IPS DF 6.9 (cell line): ENCODE results near the gene TTLL7.

ENCODE experiments used
- DNase-seq: peaks from one replicate; pipeline ENCODE4 v3.0.0-alpha.2; 2013; ENCODE audit warnings: low read depth, low spot score
- H3K27ac ChIP-seq: one replicate; pipeline ENCODE4 v1.5.1; 2013; ENCODE audit warnings: low read length, control low read depth
- H3K27me3 ChIP-seq: 2 replicates; pipeline ENCODE4 v1.6.1; 2013; ENCODE audit warnings: mild to moderate bottlenecking, low read length; ENCODE audit not compliant: control insufficient read depth, insufficient read depth
- H3K36me3 ChIP-seq: 2 replicates; pipeline ENCODE4 v1.6.1; 2013; ENCODE audit warnings: low read length; ENCODE audit not compliant: control insufficient read depth, insufficient read depth
- H3K4me1 ChIP-seq: 2 replicates; pipeline ENCODE4 v1.6.1; 2013; ENCODE audit warnings: low read length; ENCODE audit not compliant: control insufficient read depth, insufficient read depth
- H3K4me3 ChIP-seq: 2 replicates; pipeline ENCODE4 v1.5.1; 2013; ENCODE audit warnings: mild to moderate bottlenecking, low read length
- H3K9me3 ChIP-seq: 2 replicates; pipeline ENCODE4 v1.6.1; 2013; ENCODE audit warnings: low read length, inconsistent platforms; ENCODE audit not compliant: control insufficient read depth, insufficient read depth
- WGBS: extraction: QIAGEN DNeasy Blood & Tissue Kit; methylation state at CpG from one replicate; pipeline ENCODE4 v1.1.7; 2013; ENCODE audit warnings: mixed read lengths, missing lambda C conversion rate; ENCODE audit not compliant: insufficient read length, insufficient coverage; 5-methylcytosine and 5-hydroxymethylcytosine counted together

The TTLL7 gene, protein sequence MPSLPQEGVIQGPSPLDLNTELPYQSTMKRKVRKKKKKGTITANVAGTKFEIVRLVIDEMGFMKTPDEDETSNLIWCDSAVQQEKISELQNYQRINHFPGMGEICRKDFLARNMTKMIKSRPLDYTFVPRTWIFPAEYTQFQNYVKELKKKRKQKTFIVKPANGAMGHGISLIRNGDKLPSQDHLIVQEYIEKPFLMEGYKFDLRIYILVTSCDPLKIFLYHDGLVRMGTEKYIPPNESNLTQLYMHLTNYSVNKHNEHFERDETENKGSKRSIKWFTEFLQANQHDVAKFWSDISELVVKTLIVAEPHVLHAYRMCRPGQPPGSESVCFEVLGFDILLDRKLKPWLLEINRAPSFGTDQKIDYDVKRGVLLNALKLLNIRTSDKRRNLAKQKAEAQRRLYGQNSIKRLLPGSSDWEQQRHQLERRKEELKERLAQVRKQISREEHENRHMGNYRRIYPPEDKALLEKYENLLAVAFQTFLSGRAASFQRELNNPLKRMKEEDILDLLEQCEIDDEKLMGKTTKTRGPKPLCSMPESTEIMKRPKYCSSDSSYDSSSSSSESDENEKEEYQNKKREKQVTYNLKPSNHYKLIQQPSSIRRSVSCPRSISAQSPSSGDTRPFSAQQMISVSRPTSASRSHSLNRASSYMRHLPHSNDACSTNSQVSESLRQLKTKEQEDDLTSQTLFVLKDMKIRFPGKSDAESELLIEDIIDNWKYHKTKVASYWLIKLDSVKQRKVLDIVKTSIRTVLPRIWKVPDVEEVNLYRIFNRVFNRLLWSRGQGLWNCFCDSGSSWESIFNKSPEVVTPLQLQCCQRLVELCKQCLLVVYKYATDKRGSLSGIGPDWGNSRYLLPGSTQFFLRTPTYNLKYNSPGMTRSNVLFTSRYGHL

GRCh38 chr1:83998498-83999315 is at the start of gene TTLL7:
Gene TTLL7 (minus strand): TSS chr1:83999132. CDS start chr1:83952211, 46,921 bp downstream.
- Histone ChIP-seq H3K4me1 (no peaks in the 10 kb centered on the region; the same call in 1 of the 2 replicates), H3K9me3 (no peaks in the 10 kb centered on the region), H3K27ac (no peak within 1 kb of the TSS), H3K36me3 (no peaks in the 10 kb centered on the region), H3K4me3 (peak within 1 kb of the TSS; percentile 91; the same call in 1 of the 2 replicates), H3K27me3 (peaks cover 10% of the 10 kb centered on the region)
- DNase-seq, result peak; percentile 31
- no CpG with 5 or more reads among the region's 73 CpGs for WGBS

DNA sequence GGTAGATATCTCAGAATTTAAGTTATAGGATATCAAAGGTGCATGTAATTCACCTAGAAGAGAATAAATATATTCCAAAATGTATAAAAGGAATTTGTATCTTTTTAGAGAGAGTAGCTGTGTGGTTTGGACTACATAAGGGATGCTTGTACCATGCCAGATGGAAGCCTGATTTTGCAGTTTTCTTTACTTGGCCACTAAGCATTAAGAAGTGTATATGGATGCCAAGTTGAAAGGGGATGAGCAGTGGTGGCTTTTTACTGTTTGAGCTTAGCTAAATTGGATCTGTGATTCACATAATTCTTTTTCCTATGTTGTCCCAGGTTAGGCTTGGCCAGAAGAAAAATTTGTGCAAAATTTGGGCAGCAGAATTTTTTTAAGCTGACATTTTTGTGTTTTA is 43.5 kb upstream of the TTLL7 start:
- Histone ChIP-seq H3K36me3 (no peaks in the 10 kb centered on the region), H3K9me3 (no peaks in the 10 kb centered on the region), H3K4me1 (no peaks in the 10 kb centered on the region), H3K4me3 (no peak overlapping the region), H3K27ac (no peak overlapping the region), H3K27me3 (no peaks in the 10 kb centered on the region; the same call in 1 of the 2 replicates)
- no peak for DNase-seq

DNA sequence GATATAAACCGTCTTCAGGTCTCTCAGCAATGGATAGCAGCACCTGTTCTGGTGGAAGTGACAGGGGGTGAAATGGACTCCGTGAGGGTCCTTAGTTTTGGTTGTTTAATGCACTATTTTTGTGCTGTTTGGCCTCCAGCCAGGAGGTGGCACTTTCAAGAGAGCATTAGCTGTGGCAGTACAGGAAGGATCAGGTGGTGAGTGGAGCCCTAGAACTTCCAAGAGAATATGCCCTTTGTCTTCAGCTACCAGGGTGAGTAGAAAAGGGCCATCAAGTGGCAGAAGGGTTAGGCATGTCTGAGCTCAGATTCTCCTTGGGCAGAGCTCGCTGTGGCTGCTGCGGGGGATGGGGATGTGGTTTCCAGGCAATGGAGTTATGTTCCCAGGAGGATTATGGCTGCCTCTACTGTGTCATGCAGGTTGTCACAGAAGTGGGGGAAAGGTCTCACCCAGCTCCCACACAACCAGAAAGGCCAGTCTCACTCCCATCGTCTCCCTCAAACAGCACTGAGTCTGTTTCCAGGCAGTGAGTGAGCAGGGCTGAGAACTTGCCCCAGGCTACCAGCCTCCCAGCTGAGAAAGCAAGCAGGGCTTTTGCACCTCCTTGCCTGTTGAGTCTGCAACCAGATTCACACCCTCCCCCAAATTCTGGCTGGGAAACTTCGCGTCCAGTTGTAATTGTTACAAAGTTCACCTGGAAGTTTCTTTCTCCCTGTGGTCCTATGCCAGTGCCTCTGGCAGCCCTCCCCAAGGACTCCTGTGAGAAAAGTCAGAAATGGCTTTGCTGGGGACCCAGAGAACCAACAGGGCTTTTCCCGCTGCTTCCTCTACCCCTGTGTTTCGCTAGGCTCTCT is 39.1 kb upstream of the TTLL7 start:
- WGBS, result no CpG with 5 or more reads among the region's 9 CpGs
- Histone ChIP-seq H3K9me3 (no peaks in the 10 kb centered on the region), H3K4me1 (no peaks in the 10 kb centered on the region), H3K4me3 (no peak overlapping the region), H3K36me3 (no peaks in the 10 kb centered on the region), H3K27ac (no peak overlapping the region), H3K27me3 (peaks cover 3% of the 10 kb centered on the region)
- no peak for DNase-seq

- Histone ChIP-seq H3K27ac (no peak overlapping the region), H3K27me3 (peaks cover 21% of the 10 kb centered on the region; the same call in 1 of the 2 replicates), H3K4me1 (no peaks in the 10 kb centered on the region), H3K36me3 (no peaks in the 10 kb centered on the region), H3K9me3 (no peaks in the 10 kb centered on the region), H3K4me3 (no peak overlapping the region)
- WGBS, result no CpG with 5 or more reads among the region's 1 CpG
- DNase-seq, result no peak
Measured at GRCh38 chr1:84031802-84032327, 32.9 kb upstream of the TTLL7 start.

DNA sequence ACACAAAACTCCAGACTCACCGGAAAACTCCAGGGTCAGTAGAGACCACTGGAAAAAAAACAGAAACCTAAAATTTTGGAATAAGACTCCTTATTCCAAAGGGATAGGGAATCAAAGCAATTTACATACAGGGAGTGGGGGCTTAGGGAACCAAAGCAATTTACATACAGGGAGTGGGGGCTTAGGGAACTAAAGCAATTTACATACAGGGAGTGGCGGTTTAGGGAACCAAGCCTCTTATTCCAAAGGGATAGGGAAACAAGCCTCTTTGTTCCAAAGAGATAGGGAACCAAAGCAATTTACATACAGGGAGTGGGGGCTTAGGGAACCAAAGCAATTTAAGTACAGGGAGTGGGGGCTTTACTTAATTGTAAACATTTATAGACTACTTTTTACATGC is 28.4 kb upstream of the TTLL7 start:
- H3K27me3 ChIP-seq, result peaks cover 35% of the 10 kb centered on the region
- no peaks in the 10 kb centered on the region for H3K36me3 ChIP-seq
- no peak overlapping the region for H3K4me3 ChIP-seq
- no peak overlapping the region for H3K27ac ChIP-seq
- no peaks in the 10 kb centered on the region for H3K4me1 ChIP-seq
- no peaks in the 10 kb centered on the region for H3K9me3 ChIP-seq
- DNase-seq, result no peak
- no CpG with 5 or more reads among the region's 2 CpGs for WGBS

DNA sequence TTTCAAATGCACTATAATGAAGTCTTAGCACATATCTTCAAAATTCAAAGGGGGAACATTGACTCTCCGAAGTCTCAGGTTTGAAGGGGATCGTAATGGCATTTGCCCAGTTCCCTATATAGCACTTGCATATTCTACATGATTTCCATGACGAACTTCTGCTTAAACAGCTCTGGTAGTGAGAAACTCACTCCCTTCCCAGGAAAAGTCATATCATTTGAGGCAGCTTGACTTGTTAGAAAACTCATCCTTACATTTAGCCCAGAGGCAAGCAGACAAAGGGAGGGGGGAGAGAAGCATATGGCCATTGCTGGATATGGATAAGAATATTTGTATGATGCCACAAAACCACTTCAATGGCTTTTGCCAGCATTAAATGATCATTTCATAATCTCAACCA is 27.0 kb upstream of the TTLL7 start:
- Histone ChIP-seq H3K27ac (no peak overlapping the region), H3K9me3 (no peaks in the 10 kb centered on the region), H3K4me3 (no peak overlapping the region), H3K4me1 (no peaks in the 10 kb centered on the region), H3K27me3 (peaks cover 35% of the 10 kb centered on the region), H3K36me3 (no peaks in the 10 kb centered on the region)
- WGBS, result no CpG with 5 or more reads among the region's 3 CpGs
- DNase-seq, result no peak

- Histone ChIP-seq H3K27ac (no peak overlapping the region), H3K4me3 (no peak overlapping the region), H3K27me3 (peaks cover 17% of the 10 kb centered on the region), H3K4me1 (no peaks in the 10 kb centered on the region), H3K9me3 (no peaks in the 10 kb centered on the region), H3K36me3 (no peaks in the 10 kb centered on the region)
- no peak for DNase-seq
- WGBS, result no CpG with 5 or more reads among the region's 6 CpGs
Measured at GRCh38 chr1:84021822-84022221, 22.9 kb upstream of the TTLL7 start.

GRCh38 chr1:84020151-84020550 is 21.2 kb upstream of the TTLL7 start:
- Histone ChIP-seq H3K27me3 (peaks cover 6% of the 10 kb centered on the region; the same call in 1 of the 2 replicates), H3K36me3 (no peaks in the 10 kb centered on the region), H3K4me1 (no peaks in the 10 kb centered on the region), H3K9me3 (no peaks in the 10 kb centered on the region), H3K27ac (no peak overlapping the region), H3K4me3 (no peak overlapping the region)
- no CpG with 5 or more reads among the region's 3 CpGs for WGBS
- DNase-seq, result no peak

- no peaks in the 10 kb centered on the region for H3K4me1 ChIP-seq
Measured at GRCh38 chr1:84019217-84019616, 20.3 kb upstream of the TTLL7 start.

More at GRCh38 chr1:84019217-84019616, 20.3 kb upstream of the TTLL7 start:
- no peaks in the 10 kb centered on the region for H3K9me3 ChIP-seq
- no peak overlapping the region for H3K4me3 ChIP-seq
- WGBS, result no CpG with 5 or more reads among the region's 1 CpG
- H3K27ac ChIP-seq, result no peak overlapping the region
- H3K36me3 ChIP-seq, result no peaks in the 10 kb centered on the region
- peaks cover 4% of the 10 kb centered on the region; the same call in 1 of the 2 replicates for H3K27me3 ChIP-seq
- DNase-seq, result no peak
